Activated T-cell treated with anti-CD3 and anti-CD28 coated beads, Interleukin-2, amount 50 U/mL, for 48 hours (primary cell): ENCODE measurements around the gene SLC38A8.

Source experiments
- DNase-seq, 2 experiments: peaks; one replicate each; pipeline ENCODE4 v3.0.0-alpha.2; 2020

SLC38A8 gene

DNA sequence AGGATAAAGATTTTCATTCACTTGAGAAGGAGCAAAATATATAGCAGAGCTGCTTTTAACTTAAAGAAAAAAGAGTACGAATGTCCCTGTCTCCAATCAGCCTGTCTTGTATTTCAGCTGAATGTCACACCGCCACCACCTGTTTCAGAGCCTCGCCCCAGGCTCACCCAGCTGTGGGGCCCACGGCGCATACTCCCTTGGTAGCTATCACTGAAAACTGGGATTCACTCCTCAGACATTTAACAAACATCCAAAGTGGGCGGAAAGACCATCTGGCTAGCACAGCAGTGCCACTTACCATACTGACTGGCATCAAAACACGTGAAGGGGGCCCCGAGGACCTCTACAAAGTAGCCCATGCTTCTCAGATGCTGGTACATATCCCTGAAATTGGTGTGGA lies 25.4 kb upstream of the SLC38A8 start:
- no peak for DNase-seq

DNA sequence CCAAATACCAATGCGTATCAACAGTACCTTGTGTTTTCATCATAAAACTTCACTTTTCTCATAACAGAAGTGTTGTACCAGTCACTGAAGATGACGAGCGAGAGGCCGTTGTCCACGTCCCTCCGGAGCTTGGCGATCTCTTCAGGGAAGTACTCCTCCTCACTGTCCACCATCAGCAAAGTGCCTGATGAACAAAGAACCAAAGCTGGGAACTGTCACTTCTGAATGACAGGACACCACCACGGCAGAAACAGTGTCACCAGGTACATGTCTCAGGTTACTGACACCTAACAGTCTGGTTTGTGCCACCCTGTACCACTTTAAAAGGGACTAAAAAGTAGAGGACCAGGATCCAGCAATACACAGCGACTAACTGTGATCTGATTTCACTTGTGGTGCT lies 25.0 kb upstream of the SLC38A8 start:
- DNase-seq = no peak

DNA sequence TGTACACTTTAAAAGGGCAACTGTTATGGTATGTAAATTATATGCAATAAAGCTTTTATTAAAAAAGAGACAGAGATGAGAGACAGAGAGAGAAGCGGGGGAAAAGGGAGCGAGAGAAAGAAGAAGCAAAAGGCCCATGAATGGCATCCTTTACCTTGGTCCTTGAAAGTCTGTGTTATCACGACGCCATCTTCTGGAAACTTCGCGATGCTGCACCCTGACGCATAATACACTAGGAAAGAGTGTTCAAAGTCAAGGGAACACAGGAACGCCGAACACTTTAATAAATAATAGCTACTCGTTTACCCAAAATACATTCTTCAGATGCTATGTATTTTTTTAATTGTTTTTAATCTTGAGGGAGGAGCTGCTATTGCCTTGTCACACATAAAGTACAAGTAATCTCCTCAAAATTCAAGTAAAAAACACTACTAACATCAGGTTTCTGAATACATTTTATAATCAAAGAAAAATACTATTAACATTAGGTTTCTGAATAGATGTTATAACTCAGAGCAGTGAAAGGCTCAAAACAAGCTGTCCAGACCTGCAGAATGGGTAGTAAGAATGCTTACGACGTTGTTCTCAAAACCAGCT lies 23.0 kb upstream of the SLC38A8 start:
- peak; percentile 43 to 45 for DNase-seq

DNA sequence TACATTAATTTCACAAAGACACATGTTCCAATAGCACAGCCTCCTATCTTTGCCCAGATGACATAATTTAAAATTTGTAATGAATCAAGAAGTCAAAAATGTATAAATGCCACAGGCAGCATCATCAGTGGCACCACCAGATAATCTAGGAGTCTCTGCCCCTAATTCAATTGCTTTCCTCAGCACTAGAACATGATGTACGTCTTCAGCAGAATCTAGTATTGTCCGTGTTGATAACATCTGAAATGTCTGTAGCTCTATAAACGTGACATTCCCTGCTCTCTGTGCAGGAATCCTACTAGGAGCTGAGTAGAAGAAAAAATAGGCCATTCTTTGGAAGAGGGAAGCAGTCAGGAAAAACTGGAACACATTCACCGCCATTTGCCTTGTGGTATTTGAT lies 21.4 kb upstream of the SLC38A8 start:
- DNase-seq = peak in 1 of 2 experiments; percentile 0

DNA sequence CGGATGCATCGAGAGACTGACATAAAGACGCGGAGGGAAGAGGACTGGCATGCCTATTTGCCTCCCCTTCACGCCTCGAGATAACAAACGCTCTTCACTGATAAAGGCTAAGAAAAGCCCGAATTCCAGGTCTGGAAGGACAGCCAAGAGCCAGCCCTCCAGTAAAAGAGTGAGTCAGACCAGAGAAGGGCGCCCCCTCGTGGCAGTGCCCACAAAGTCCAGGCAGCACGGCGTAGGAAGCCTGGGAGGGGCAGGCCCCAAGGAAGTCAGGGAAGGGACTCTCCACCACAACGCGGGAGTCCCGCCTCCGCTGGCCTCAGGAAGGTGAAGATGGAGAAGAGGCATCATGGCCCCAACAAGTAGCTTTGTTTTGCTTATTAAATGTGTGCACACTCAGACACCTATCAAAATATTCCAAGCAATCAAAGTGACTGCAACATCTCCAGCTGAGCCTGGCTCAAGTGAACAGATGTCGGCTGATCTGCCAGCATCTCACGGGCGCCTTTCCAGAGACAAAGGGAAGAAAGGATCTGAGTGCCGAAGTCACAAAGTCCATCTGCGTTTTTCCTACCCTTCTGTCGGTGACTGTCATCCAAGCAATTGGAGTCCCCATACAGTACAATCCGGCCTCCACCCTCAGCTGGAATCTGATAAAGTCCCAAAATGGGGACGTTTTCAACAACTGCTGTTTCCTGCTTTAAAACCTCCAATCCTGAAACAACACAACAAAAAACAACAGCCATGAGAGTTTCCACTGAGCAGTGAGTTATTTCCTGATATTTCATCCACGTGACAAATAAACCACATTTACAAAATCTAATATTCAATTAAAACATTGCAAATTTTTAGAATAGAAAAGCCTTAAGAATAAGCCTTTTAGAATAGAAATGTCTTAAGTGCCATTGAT lies 20.4 kb upstream of the SLC38A8 start:
- DNase-seq = peak; percentile 77 to 81

DNA sequence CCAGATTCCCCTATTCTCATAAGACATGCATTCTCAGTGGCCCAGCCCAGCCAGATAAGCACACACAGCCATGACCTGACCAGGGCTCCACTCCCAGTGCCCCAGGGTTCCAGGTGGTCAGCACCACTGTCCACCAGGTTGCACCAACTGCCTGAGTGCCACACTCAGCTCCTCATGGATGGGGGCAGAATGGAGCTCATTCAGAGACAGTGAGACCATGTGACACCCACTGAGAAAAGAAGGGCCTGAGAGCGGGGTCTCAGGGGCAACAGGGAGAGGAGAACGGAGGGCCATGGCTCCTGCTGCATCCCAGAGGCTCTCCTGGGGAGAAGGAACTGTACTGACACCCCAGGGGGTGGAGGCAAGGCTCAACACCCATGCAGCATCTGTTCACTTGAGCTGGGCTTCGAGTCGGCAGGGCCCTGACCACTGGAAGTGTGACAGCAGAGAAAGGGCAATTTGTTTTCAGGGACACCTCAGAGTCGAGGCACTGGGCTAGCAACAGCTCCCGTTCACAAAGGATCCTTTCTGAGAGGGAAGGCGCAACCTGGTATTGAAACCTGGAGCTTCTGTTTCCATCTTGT lies 18.7 kb upstream of the SLC38A8 start:
- DNase-seq = no peak

DNA sequence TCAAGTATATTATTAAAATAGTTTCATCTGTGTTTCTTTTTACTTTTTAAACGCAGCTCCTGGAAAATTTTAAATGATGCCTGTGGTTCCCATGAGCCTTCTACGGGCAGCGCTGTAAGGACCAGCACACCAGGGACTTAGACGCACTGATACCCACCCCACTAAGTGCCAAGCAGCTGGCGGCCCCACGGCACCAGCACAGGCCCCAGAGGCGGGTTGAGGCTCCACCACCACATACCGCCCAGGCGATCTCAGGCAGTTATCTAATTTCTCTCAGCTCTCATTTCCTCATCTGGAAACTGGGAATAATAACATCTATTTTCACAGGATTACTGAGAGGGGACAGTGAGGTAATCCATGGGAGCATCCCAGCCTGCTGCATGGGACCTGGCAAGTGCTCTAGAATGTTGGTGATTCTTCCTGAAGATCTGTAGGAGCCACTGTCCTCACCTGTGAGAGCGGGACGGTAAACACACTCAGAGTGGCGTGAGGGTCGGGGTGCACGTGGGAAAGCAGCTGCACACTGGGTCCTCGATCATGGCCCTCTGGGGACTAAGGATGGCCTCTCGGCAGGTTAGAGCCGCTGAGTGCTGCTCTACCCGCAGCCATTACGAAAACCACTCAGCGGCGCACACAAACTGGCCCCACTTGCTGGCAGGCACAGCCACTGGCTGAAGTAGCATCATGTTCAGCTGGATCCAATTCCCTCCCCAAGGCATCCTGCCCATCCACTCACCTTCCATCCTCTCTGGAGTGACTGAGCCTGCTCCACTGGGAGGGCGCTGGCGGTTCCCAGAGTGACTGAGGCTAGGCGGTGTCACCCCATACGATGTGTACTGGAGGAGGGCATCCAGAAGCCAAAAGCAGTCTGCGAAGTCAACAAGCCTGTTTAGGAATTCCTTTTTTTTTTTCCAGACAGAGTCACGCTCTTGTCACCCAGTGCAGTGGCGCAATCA lies 17.6 kb upstream of the SLC38A8 start:
- DNase-seq = no peak

DNA sequence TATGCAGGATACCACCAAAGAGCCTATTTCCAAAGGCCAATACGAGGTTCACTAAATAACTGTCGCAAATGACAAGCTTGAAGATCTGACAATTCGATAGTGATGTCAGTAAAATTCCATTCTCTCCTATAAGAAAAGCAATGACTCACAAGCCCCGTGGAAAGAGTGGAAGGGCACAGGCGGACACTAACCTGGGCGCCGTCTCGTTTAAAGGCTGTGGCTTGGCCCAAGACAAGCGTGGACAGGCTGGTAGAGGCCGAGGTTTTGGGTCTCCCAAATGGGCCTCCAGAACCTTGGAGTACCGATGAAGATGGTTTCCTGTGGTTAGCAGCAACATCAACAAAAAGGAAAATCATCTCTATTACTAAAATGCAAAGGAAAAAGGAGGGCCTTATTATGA lies 16.5 kb upstream of the SLC38A8 start:
- DNase-seq = no peak

DNA sequence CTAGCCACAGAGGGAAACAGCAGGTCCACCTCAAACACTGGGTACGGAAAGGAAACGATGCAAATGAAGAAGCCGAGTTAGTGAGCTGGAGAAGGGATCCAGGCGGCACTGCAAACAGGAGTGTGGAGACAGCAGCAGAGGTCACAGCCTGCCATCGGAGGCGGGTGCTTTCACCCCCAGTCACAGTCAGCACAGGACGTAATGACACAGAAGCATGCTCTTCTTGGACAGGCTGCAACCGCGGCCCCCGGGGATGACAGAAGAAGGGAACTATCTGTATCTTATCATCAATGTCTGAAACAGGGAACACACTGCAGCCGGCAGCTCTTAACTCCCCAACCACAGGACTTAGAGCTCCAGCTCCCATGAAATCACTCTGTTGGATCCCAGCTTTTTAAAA lies 16.1 kb upstream of the SLC38A8 start:
- DNase-seq = no peak

DNA sequence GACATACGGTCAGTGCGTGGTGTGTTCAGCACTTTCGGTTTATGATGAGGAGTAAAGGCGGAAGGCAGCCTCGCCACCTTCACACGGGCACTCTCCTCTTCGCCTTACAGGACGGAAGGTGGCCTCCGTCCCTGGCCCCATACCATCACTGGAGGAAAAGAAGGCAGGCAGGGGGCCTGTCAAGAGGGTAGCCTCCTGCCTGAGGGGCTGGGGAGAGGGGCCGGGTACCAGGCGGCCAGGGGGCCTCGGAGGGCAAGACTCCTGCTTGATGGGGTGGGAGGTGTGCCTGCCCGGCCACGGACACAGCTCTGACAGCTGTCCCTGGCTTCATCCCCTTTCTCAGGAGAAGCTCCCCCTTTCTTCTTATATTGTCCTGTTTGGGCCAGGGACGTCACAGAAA lies 15.6 kb upstream of the SLC38A8 start:
- no peak for DNase-seq

DNA sequence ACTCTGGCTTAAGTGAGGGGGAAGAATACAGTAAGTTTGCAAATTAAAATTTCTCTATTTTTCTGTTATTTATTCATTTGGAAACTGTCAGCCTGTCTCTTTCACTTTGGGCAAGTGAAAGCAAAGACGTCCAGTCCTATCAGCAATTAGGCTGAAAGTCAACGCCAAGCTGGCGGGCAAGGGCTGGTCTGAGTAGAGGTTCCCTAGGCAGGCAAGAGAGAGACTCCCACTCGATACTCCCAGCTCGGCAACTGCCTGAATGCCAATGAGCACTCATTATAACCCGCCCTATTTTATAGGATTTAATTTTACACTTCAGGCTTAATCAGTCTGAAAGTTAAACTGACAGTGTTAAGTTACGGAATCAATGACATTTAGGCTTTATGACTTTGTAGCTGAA lies 14.3 kb upstream of the SLC38A8 start:
- DNase-seq = no peak

DNA sequence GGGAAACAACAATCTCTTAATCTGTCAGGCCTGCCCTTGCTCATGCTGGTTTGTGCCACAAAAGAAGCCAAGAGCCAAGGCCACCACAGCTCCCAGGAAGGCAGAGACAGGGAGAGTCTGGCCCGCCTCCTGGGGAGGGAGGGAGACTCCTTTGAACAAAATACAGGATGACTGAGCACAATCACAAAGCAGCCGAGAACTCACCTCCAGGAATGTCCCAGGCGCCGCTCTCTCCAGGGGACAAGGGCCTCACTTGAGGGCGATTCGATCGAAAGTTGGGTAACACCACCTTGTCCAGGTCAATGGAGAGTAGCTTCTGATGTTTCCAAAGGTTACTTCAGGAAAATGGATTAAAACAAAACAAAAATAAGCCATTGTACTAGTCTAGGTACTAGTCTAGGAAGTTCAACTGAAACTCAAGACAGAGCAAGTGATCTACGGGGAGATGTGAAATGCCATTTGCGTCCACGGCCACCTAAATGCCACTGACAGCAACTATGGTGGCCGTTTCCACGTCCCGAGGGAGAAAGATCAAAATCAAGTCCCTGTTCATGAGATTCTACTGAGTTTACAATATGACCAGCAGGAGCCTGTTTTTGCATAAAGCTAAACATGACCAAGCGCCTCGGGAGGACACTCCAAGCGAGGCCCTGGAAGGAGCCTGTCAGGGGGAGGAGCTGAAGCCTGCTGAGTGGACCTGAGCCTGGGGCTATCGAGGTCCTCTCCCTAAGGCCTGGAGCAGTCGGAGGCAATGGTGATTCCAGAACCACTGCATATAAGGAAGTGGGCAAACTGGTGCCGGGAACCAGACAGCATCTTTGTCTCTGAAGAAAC lies 13.4 kb upstream of the SLC38A8 start:
- no peak for DNase-seq

DNA sequence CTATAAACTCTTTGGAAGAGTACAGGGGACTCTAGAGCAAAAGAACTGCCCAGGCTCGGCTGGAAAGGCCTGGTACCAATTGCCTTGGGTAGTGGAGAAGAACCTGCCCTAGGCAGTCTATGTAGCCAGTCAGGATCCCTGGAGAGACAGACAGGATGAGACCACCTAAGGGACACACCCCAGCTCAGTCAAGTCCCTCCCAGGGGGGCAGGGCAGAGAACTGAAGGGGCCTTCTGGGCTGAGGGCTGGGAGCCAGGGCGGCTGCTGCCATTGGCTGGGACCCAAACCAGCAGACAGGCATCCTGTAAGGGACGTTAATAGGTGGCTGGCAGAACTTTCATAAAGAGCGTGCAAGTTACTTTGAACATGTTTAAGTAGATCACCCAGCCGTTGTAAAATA lies 12.8 kb upstream of the SLC38A8 start:
- DNase-seq = no peak

DNA sequence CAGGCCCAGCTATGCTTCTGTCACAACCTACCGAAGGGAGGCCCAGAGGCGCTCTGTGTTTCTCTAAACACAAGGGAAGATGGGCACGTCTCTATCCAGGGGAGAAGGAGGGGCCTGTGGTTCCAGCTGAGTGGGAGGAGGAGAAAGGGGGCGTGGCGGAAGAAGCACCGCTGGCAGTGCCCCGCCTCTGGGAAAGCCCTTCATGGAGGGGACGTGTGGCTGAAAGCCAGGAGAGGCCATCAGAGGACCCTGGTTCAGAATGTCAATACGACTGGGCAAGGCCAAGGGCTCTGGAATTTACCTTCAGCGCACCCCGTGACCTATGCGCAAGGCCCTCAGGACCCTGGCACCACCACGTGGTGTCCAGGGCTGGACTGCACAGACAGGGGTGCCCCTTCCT lies 12.3 kb upstream of the SLC38A8 start:
- no peak for DNase-seq

DNA sequence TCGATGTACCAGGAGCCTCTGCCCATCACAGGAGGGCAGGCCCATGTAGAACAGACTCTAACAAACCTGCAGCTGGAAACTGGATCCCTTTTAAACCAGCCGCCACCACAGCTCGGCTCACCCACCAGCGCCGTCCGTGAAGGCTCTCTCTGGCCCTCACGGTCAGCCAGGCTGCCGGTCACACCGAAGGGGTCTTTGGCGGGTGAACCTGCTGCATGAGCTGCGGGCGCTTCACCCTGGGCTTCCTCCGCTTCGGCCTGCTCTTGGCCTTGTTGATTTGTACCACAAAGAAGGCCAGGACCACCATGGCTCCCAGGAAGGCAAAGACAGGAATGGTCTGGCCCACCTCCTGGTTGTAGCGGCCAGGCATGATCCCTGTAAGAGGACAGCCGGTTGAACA lies 11.7 kb upstream of the SLC38A8 start:
- no peak for DNase-seq

DNA sequence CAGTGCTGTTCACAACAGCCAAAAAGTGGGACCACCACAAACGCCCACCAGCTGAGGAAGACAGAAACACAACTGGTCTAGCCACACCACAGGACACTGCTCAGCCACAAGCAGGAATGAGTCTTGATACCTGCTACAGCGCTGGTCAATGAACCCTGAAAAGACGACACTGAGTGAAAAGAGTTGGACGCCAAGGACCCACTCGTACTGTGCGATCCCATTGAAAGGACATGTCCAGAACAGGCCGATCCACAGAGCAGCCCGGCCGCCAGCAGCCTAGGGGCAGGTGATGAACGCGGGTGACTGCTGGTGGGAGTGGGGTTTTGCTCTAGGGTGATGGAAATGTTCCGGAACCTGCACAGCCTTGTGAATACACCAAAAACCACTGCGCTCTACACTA lies 10.6 kb upstream of the SLC38A8 start:
- no peak for DNase-seq

DNA sequence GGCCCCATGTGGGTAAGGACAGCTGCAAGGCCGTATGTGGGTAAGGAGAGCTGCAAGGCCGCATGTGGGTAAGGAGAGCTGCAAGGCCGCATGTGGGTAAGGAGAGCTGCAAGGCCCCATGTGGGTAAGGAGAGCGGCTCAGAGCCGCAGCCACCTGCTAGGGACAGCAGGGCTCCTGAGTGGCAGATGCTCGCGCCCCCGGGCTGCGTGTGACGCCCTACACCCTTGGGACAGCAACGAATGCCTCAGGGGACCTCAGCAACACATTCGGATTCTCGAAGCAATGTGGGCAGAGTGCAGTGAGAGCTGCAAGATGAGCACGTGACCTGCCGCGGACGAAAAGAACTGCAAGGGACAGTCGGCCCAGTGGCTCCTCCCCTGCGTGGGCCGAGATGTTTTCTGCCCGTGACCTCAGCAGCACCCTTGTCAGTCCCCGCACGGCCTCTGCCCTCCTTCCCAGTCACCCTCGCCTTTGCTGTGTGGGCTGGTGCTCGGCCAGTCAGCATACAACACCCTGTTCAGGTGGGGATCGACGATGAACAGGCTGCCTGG lies 9.6 kb upstream of the SLC38A8 start:
- no peak for DNase-seq

DNA sequence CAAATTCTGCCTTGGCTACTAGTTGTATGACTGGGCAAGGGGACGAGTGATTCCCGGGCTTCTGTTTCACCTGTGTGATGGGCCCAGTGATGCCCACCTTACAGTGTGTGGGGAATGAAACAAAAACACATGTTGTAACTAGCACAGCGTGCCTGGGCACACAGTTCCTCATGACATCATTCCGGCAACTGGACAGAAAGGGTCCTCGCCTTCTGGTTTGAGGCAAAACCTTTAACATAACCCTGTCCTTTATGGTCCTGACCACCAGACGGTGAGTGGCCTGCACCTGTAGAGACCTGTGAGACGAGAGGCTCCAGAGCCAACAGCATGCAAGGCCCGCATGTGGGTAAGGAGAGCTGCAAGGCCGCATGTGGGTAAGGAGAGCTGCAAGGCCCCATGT lies 7.7 kb upstream of the SLC38A8 start:
- no peak for DNase-seq

DNA sequence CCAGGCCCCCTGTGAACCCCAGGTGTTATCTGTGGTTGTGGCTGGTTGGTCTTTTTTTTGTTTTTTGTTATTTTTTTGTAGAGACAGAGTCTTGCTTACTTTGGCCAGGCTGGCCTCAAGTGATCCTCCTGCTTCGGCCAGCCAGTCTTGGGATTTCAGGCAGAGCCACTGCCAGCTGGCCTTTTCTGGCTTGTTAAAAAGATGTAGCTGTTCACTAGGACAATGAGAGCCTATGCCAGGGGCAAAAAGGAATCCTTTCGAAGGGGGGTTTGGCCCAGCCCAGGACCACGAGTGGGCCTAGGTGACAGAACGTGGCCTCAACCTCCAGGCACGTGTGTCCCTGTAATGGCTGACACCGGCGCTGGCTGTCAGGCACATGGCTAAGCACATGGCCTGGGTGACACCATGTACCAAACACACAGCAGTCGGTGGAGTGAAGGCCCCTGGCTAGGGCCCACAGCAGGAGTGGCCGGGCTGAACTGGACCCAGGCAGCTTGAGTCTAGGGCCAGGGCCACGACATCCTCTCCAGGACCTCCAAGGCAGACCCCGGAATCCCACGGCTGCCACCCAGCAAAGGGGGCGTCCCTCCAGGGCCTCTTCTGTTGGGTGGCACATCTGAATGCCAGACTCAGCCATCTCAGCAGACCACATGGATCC lies 6.9 kb upstream of the SLC38A8 start:
- no peak for DNase-seq

DNA sequence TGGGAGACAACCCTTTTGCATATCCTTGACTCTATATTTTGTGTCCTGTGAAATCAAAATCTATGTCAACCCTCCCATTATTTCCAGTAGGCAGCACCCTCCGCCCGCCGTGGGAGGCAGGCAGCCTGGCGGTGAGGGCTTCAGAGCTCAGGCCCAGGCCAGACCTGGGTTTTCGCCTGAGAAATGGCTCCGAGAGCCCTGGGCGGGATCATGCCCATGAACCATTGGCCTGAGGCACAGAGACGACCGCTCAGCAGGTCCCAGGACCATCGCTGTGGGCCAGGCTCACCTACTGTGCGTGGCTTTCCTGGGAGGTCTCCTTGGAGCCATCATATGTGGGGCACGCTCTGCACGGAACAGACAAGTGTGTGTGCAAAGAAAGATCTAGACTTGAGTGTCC lies 6.3 kb upstream of the SLC38A8 start:
- no peak for DNase-seq

DNA sequence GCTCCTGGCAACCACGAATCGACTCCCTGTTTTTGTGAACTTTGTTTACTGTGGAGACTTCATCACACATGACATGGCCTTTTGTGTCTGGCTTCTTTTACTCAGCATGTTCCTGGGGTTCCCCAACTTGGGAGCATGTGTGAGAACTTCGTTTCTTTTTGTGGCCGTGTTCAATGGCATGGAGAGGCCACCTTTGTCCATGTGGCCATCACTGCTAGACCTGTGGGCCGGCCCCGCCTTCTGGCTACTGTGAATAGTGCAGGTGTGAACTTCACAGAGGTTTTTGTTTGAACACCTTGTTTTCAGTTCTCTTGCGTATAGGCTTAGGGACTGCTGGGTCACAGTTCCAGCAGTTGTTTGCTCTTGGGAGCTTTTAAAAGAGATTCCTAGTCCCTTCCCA lies 5.7 kb upstream of the SLC38A8 start:
- DNase-seq = no peak
